ENCODE measurements around the gene SPATS2.
"Not testable (repeated sequence)": the region's sequence is repeated elsewhere in the genome, so short reads cannot be mapped to it uniquely, and the experiment has no call there.

The SPATS2 gene

DNA sequence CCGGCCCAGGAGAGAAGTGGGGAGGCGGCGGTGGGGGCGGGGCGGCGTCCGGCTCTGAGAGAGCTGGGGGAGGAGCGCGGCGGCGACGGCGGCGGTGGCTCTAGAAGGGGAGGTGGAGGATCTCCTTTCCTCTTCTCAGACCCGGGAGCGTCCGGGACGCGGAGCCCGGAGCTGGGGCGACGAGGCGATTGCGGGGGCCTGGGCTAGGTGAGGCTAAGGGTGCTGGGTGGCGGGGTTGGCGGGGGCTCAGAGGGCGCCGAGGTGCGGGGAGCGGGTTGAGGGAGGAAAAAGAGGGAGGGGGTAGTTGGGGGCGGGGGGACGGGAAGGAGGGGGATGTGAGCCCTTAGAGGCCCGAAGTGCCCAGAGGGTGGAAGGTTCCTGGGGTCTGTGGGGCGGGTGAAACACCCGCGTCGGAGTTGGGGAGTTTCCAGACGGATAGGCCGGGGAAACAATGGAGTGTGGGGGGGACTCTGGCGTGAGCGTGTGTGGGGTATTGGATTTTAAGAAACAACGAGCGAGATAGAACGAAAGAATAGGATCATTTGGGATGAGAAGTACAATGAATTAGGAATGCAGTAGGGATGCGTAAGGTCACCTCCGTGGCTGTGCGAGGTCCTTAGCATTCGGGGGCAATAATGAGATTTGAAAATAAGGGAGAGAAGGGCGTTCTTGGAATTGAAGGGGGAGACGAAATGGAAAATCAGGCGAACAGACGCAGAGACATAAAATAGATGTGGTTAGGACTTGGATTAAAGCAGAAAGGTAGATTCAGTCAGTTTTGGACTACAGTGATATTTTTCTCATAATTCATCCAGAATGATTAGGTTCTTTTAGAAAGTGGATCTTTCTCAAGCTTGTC lies at the start of gene SPATS2:
Gene SPATS2 (plus strand): TSS at position 82 of the 859 bp plus-strand sequence. CDS start 93,551 bp downstream, outside the sequence.
- no peak for DNase-seq

GRCh38 chr12:49320411-49321103 lies 46.7 kb upstream of the SPATS2 start:
- not testable (repeated sequence) for DNase-seq

- DNase-seq = no peak
Measured at GRCh38 chr12:49322367-49322707, 44.9 kb upstream of the SPATS2 start.

DNA sequence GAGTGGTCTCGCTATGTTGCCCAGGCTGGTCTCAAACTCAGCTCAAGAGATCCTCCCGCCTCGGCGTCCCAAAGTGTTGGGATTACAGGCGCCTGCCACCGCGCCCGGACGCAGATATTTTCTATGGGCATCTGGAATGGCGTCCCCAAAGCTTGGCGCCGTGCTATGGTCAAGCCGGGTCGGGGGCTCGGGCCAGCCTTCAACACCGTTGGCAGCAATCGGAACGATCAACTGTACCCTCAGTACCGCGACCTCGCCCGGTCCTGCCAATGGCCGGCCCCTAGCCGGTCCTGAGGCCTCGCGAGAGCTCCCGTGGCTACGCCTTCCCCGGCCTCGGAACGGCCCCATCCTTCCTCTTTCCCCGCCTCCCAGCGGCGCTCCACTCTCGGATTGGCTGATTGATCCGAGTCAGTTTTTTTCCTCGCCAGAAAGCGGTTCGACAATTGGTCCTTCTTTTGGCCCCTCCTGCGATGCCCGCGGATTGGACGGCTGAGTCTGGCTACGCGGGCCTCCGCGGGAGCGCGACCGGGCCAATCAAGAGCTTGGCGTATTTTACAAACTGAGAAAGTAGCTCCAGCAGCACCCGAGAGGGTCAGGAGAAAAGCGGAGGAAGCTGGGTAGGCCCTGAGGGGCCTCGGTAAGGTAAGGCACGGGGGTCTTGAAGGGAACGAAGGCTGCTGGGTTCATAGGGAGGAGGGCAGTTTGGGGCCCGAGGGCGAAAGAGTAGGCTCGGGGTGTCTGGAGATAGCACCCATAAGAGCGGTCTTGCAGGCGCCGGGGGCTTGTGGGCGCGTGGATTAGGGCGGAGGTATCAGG lies 44.3 kb upstream of the SPATS2 start, which contains the start of gene TROAP:
Gene TROAP (plus strand): TSS at position 548 of the 816 bp plus-strand sequence. CDS start 354 bp downstream, outside the sequence.
- DNase-seq = peak; percentile 97

DNA sequence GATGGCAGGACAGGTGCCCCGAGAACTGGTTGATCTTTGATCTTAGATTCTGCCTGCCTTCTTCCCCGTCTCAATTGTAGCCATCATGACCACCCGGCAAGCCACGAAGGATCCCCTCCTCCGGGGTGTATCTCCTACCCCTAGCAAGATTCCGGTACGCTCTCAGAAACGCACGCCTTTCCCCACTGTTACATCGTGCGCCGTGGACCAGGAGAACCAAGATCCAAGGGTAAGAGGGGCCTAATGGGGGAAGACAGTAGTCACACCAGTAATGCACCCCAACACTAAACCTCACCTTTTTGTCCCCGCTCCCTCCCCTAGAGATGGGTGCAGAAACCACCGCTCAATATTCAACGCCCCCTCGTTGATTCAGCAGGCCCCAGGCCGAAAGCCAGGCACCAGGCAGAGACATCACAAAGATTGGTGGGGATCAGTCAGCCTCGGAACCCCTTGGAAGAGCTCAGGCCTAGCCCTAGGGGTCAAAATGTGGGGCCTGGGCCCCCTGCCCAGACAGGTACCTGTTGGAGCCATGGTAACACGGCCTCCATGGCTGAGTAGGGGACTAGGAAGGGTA lies 43.7 kb upstream of the SPATS2 start:
- DNase-seq = no peak

- no peak for DNase-seq
Measured at GRCh38 chr12:49325606-49326005, 41.7 kb upstream of the SPATS2 start.

- DNase-seq = no peak
Measured at GRCh38 chr12:49327368-49327767, 39.9 kb upstream of the SPATS2 start.

- no peak for DNase-seq
Measured at GRCh38 chr12:49327887-49328286, 39.4 kb upstream of the SPATS2 start.

DNA sequence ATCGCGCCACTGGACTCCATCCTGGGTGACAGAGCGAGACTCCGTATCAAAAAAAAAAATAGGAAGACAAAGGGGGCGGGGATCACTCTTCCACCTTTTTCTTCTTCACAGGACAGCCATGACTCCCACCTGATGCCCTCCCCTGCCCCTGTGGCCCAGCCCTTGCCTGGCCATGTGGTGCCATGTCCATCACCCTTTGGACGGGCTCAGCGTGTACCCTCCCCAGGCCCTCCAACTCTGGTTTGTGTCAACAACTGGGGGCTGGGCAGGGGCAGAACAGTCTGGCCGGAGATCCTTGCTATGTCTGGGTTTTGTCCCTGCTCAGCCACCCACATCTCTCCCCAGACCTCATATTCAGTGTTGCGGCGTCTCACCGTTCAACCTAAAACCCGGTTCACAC lies 38.4 kb upstream of the SPATS2 start:
- no peak for DNase-seq

GRCh38 chr12:49330032-49330619 lies 37.1 kb upstream of the SPATS2 start:
- DNase-seq = no peak

GRCh38 chr12:49330631-49331379 lies 36.5 kb upstream of the SPATS2 start:
- DNase-seq = no peak

GRCh38 chr12:49331380-49332222 lies 35.7 kb upstream of the SPATS2 start:
- DNase-seq = no peak

DNA sequence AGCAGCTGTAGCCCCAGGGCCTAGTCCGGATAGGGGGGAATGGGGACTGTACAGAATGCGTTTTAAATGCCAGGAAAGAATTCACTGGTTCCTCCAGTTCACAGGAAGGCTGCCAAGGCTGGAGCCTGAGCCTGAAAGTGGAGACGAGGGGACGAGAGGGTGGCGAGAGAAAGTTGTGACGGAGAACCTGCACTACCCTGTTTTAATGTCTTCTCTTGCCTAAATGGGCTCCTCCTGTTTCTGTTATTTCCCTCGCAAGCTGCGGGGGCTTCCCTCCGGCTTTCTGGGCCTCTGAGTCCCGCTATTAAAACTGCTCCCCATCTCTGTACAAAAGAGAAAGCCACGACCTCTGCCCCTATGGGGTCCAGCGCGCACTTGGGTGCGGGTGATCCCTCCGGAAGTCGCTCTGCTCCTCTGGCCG lies 34.8 kb upstream of the SPATS2 start:
- DNase-seq = no peak

DNA sequence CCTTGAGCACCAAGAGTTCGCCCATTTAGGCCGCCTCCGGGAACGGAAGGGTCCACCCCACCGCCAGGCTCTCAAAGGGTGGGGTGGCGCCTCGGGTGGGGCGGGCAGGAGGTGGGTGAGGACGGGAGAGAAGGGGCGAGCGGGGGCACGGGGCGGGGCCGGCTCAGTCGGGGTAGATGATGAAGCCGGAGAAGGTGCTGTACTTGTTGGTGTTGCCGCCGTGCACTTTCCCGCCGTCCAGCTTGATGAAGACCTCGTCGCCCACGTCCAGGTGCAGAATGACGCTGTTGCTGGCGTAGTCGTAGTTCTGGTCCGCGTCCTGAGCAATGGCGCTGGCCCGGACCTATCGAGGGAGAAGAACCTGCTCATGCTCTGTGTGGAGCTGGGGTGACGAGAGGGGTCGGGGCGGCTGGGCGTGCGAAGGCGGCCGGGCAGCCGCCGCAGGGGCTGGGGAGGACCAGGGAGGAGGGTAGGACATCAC lies 34.3 kb upstream of the SPATS2 start:
- no peak for DNase-seq

- DNase-seq = not testable (repeated sequence)
Measured at GRCh38 chr12:49333778-49334177, 33.5 kb upstream of the SPATS2 start.

DNA sequence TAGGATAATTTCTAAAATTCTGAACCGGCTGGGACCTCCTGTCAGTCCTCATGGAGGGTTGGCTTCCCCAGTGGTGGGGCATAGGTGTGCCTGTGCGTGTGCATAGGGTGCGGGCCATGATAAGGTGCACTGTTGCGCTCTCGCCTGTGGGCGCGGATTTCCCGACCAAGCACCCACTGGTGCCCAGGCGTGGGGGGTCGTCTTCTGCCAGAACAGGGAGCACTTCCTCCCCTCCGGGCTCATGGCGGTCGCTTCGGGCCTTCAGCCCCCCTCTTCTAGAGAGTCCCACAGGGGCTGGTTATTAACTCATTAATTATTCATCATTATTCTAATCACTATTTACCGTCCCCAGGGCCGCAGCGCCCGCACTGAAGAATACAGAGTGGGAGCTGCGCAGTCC lies 33.0 kb upstream of the SPATS2 start:
- DNase-seq = no peak

DNA sequence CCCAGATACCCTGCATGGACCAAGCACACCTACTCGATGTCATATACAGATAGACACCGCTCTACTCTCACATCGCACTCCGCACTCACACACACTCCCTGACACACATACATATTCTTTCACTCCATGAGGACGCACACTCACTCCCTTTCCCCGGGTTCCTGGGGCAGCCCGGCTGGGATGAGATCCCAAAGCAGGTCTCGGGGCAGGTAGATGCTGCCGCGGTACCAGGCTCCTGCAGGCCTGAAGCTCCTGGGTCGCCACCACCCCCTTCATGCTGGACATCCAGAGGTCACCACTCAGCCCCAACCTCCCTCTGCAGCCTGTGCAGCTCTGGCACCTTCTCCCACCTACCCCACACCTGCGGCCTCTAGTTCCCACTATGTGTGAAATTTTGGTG lies 32.6 kb upstream of the SPATS2 start:
- no peak for DNase-seq

DNA sequence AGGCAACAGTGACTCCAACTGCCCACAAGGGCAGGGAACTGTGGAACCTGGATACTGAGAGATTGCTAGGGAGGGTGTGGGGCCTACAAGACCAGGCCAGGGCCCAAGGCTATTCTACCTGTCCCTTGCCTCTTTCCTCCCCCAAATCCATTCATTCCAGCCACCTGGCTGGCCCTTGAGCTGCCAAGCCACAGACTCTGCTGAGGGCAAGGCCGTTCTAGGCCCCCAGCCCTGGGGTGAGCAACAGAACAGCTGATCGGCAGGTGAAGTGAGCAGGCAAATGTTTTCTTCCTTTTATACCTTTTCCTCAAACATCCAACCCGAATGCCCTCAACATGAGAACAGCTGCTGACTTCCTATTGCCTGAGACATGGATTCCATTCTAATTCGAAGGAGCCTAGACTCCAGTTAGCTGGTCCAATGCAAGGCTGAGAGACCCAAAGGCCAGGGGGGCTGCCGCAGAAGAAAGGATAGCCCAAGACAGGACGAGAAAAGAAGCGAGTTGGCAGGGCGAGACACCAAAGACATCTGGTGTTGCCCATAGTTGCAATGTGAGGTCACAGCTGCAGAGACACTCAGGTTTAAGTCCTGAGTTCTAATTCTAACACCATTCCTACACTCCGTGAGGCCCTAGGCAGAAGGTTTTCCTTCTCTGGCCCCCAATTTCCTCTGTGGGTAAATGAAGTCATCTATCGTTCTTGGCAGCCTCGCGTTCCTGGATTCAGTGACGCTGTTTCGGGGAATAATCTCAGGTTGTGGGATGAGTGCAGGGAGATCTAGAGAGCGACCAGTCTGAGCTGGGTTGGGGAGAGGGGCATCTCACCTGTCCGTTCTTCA lies 31.9 kb upstream of the SPATS2 start:
- no peak for DNase-seq

DNA sequence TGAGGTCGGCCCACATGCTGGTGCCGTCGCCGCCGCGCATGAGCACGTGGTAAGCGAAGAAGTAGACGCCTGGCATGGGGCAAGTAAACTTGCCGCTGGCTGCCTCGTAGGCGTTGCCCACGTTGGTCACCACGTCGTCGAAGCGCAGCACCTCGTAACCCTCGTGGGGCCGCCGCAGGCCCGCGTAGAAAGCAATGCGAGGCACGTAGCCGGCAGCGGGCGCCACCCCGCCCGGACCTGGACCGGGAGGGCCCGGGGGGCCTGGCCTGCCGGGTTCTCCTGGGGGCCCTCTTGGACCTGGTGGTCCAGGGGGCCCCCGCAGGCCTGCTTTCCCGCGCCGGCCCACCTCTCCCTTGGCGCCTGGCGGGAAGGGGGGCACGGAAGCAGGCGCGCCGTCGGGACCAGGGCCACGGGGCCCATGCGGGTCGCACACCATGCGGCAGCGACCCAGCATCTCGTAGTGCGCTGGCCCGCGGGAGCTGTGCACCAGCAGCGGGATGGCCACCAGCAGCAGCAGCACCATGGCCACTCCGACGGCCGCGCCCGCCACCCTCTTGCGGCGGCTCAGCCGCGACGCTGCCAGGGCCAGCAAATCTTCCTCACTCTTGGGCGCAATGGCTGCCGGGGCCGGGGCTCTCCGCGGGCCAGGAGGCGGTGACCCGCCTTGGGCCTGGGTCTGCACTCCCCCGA lies 31.2 kb upstream of the SPATS2 start:
- no peak for DNase-seq
